HG03139 (cell line): Measurements from ENCODE around the gene LRRC15.

ENCODE experiments used
- ATAC-seq: cut with Tn5 transposase; IDR thresholded peaks from one replicate; pipeline ENCODE4 v1.9.1; 2021; ENCODE audit not compliant: unreplicated experiment

Gene LRRC15

GRCh38 chr3:194369522-194370279, at the start of gene LRRC15:
Gene LRRC15 (minus strand): TSS chr3:194369743. CDS start chr3:194361043, 8,700 bp downstream.
- ATAC-seq = no peak

DNA sequence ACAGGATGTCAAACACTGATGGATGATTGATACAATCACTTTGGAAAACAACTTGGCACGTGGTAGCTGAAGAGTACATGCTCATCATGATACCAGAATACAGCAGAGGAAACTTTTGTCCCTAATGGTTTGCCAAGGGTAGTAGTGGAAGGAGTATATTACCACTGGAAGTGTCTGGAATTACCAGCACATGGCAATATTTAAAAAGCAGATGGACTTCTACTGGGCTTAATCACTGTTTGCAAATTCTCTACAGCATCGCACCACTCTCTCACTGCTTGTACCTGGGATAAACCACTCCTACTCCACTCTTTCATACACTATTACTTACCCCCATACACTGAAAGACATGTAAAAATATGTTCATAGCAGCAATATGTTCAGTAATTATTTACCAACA, 49.1 kb upstream of the LRRC15 start:
- ATAC-seq = no peak

- ATAC-seq = no peak
These were observed 37.9 kb upstream of the LRRC15 start for GRCh38 chr3:194407423-194407822.

- no peak for ATAC-seq
These were observed 36.2 kb upstream of the LRRC15 start for GRCh38 chr3:194405766-194406165.

DNA sequence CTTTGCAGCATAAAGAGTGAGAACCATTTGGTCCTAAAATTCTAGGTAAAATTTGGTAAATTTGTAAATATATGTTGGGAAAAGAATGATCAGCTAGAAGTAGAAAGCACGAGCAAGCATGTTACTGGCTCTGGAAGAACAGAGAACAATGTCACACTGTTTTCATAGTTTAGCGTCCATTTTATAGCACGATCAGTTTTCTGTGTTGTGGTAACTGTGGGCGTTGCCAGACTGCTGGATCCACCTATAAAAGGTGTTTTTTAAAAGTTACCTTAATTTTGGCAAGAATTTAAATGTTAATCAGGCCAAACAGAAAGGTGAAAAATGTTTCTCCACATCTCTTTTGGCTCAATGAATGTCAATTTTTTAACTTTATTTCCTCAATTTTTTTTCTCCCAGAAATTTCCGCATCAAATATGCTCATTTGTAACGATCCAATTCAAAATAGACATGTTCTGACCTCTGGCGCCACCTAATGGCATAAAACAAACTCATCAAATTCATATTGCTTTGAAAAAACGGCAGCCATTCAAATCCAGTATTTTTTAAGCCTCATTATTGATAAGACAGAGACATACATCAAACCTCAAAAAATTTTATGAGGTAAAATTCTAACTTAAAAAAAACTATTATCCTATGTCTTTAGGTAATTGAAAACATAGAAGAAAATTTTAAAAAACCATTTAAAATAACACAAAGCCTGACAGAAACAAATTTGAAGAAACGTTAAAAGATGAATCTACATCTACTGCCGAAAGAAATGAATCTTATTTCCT, 35.0 kb upstream of the LRRC15 start:
- ATAC-seq = no peak

- ATAC-seq = no peak
These were observed 32.4 kb upstream of the LRRC15 start for GRCh38 chr3:194401868-194402329.

GRCh38 chr3:194401346-194401745, 31.8 kb upstream of the LRRC15 start:
- ATAC-seq = no peak

DNA sequence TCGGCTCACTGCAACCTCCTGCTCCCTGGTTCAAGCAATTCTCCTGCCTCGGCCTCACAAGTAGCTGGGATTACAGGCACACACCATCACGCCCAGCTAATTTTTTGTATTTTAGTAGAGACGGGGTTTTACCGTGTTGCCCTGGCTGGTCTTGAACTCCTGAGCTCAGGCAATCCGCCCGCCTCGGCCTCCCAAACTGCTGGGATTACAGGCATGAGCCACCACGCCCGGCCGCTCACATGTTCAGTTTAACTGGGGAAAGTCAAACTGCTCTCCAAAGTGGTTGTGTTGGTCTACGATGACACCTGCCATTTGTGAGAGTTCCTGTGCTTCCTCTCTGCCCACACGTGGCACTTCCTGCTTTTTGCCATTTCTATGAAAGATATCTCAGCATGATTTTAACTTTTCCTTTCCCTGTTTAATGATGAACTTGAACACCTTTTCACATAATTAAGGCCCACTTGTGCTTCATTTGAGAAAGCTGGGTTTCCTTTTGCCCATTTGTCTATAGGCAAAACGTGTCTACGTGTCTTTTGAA, 30.4 kb upstream of the LRRC15 start:
- ATAC-seq = no peak

- ATAC-seq = no peak
These were observed 29.6 kb upstream of the LRRC15 start, which contains the start of gene GP5 for GRCh38 chr3:194399166-194399565. Gene GP5 (minus strand): TSS chr3:194399266. CDS start chr3:194398282, 984 bp downstream.

GRCh38 chr3:194397757-194398312, 28.3 kb upstream of the LRRC15 start:
- ATAC-seq = no peak

- no peak for ATAC-seq
These were observed 27.6 kb upstream of the LRRC15 start for GRCh38 chr3:194396859-194397756.

- no peak for ATAC-seq
These were observed 27.0 kb upstream of the LRRC15 start for GRCh38 chr3:194396539-194396858.

DNA sequence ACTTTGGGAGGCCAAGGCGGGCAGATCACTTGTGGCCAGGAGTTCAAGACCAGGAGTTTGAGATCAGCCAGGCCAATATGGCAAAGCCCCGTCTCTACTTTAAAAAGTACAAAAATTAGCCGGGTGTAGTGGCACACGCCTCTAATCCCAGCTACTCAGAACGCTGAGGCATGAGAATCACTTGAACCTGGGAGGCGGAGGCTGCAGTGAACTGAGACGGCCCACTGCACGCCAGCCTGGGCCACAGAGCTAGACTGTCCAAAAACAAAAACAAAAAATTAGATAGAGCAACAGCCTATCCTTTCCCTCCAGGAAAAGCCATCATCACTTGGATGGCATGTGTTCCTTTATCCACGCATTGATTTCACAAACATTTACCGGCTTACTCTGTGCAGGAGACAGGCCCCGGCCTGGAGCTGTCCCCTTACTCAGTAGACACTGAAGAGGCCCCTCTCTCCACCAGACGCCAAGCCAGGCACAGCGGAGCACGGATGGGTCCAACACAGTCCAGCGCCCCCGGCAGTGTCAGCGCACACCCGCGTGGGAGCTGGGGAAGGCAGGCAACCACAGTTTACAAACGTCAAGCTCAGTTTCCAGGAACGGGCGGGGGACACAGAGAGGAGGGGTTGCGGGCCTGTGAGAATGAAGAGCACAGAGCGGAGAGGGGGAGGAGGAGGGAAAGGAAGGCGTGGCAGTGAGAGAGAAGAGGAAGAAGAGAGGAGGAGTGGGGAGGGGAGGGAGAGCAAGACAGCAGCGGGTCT, 26.4 kb upstream of the LRRC15 start:
- no peak for ATAC-seq

DNA sequence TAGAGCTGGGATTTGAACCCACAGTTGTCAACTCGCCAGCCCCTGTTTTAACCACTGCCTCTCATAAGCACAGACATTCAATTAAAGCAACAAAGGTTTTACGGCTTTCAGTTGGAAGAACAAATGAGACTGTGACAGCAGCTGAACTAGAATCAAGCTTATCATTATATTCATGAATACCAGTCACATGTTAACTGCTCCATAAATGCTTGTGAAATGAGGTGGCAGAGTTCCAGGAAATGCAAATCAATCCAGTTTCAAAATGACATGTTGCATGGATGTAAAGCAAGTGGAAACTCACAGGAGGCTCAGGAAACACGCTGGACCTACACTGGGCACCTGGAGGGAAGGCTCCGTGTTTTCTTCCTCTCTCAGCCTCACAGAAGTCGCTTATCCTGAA, 25.7 kb upstream of the LRRC15 start:
- no peak for ATAC-seq

DNA sequence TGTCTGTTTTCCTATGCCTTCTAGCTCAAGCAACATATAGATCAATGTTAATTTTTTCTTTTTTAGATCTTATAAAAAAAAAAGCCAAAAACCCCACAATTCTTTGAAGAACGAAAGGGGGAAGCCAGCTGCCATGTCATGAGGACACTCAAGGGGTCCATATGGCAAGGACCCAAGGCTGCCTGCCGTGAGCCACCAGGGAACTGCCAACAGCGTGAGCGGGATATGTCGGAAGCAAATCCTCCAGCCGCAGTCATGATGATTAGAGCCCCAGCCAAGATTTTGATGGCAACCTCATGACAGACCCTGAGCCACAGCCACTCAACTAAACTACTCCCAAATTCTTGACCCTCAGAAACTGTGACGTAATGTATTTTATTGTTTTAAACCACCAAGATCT, 23.0 kb upstream of the LRRC15 start:
- no peak for ATAC-seq

DNA sequence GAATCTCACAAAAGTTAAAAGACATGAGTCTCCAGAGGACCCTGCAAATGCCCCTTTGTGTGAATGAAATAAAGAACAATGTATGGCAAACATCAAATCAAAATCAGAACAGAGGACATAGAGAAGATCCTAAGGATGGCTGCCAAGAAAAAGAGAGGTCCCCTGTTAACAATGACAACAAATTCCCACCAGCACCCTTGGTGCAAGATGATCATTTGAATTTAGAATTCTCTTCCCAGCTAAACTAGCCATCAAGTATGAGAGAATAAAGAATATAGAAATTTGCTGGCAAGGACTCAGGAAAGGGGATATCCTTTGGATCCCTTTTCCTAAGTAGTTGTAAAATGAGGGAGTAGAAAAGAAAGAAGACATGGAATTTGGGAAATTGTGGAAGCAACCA, 21.3 kb upstream of the LRRC15 start:
- no peak for ATAC-seq

- ATAC-seq = no peak
These were observed 19.7 kb upstream of the LRRC15 start for GRCh38 chr3:194389269-194389668.

- no peak for ATAC-seq
These were observed 18.4 kb upstream of the LRRC15 start for GRCh38 chr3:194387926-194388418.

DNA sequence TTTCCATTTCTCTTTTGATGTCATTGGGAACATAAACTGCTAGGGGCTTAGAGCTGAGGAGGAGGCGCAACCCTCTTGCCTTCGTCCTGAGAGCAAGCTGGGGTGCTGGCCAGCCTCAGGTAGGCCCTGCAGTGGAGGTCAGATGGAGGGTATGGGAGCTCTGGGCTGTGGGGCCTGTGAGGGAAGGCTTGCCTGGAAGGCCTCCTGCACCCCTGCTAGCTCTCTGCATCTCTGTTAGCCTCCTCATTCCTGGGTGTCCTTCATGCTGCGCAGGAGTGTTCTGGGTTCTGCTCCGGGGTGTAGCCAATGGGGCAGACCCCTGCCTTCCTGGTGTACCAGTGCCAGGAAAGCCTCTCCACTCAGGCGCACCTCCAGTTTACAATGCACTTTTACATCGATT, 17.7 kb upstream of the LRRC15 start:
- ATAC-seq = no peak

DNA sequence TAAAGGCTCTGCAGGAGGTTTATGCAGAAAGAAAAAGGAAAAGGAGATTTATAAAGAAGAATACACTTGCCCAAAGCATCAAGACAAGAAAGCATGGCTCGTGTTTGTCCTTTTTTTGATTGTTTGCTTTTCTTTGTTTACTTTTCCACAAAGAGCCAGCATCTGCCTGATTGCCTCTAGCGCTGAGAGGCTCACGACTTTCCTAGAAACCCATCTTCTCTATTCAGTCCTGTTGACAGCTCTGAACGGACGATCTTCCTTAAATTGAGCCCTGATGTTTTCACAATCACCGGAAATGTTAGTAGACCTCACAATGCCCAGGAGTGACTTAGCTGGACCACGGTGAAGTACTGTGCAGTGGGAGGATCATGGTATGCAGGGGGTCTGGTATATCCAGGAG, 17.1 kb upstream of the LRRC15 start:
- no peak for ATAC-seq
